ENCODE data around the gene PSMB1.
"Not testable (repeated sequence)": the region's sequence is repeated elsewhere in the genome, so short reads cannot be mapped to it uniquely, and the experiment has no call there.

Gene PSMB1

GRCh38 chr6:170512249-170512648, 40.9 kb downstream of the PSMB1 start:
- H3K9me3 ChIP-seq (ENCODE audit: control insufficient read depth, insufficient read depth, low read length) = no peaks in the 10 kb centered on the region
- H3K27ac ChIP-seq (ENCODE audit: low read depth, low read length) = no peak overlapping the region
- no peak overlapping the region for H3K4me3 ChIP-seq (ENCODE audit: low read depth, low read length)
- H3K4me1 ChIP-seq (ENCODE audit: control insufficient read depth, insufficient read depth, low read length) = no peaks in the 10 kb centered on the region
- no peaks in the 10 kb centered on the region for H3K36me3 ChIP-seq (ENCODE audit: control insufficient read depth, insufficient read depth, low read length)
- no peaks in the 10 kb centered on the region for H3K27me3 ChIP-seq (ENCODE audit: control insufficient read depth, insufficient read depth, low read length)
- no peak overlapping the region for H3K9ac ChIP-seq (ENCODE audit: low read depth, low read length)

DNA sequence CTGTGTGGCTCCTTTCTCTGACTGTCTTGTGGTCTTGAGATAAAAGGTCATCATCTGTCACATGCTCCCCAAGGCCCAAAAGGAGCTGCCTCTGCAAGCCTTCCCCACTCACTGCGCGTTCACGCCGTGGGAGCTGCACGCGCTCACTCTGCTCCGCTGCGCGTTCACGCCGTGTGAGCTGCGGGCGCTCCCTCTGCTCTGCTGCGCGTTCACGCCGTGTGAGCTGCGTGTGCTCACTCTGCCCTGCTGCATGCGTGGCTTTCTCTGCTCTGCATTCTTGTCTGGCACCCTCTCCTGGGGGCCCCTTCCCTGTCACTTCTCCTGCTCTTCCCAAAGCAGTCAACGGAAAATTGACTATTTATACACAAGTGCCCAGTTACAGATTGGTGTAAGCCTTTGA, 42.5 kb downstream of the PSMB1 start:
- H3K27ac ChIP-seq (ENCODE audit: low read depth, low read length) = no peak overlapping the region
- no peaks in the 10 kb centered on the region for H3K9me3 ChIP-seq (ENCODE audit: control insufficient read depth, insufficient read depth, low read length)
- H3K4me3 ChIP-seq (ENCODE audit: low read depth, low read length) = no peak overlapping the region
- H3K4me1 ChIP-seq (ENCODE audit: control insufficient read depth, insufficient read depth, low read length) = no peaks in the 10 kb centered on the region
- no peak overlapping the region for H3K9ac ChIP-seq (ENCODE audit: low read depth, low read length)
- no peaks in the 10 kb centered on the region for H3K36me3 ChIP-seq (ENCODE audit: control insufficient read depth, insufficient read depth, low read length)
- H3K27me3 ChIP-seq (ENCODE audit: control insufficient read depth, insufficient read depth, low read length) = no peaks in the 10 kb centered on the region

DNA sequence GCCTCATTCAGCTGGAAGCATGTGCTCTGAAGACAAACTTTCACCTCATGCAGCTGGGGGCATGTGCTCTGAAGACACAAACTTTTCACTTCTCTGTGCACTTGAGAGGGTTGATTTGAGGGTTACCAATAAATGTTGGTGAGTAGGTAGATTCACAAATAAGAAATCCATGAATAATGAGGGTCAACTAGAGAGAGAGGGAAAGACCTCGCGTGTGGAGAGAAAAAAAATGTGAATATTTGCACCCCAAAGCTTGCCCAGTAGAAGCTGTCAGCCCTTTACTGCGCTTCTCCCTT, 43.4 kb downstream of the PSMB1 start:
- Histone ChIP-seq H3K36me3 (ENCODE audit: control insufficient read depth, insufficient read depth, low read length) (no peaks in the 10 kb centered on the region), H3K9ac (ENCODE audit: low read depth, low read length) (no peak overlapping the region), H3K27me3 (ENCODE audit: control insufficient read depth, insufficient read depth, low read length) (no peaks in the 10 kb centered on the region), H3K27ac (ENCODE audit: low read depth, low read length) (no peak overlapping the region), H3K9me3 (ENCODE audit: control insufficient read depth, insufficient read depth, low read length) (no peaks in the 10 kb centered on the region), H3K4me3 (ENCODE audit: low read depth, low read length) (no peak overlapping the region), H3K4me1 (ENCODE audit: control insufficient read depth, insufficient read depth, low read length) (no peaks in the 10 kb centered on the region)

DNA sequence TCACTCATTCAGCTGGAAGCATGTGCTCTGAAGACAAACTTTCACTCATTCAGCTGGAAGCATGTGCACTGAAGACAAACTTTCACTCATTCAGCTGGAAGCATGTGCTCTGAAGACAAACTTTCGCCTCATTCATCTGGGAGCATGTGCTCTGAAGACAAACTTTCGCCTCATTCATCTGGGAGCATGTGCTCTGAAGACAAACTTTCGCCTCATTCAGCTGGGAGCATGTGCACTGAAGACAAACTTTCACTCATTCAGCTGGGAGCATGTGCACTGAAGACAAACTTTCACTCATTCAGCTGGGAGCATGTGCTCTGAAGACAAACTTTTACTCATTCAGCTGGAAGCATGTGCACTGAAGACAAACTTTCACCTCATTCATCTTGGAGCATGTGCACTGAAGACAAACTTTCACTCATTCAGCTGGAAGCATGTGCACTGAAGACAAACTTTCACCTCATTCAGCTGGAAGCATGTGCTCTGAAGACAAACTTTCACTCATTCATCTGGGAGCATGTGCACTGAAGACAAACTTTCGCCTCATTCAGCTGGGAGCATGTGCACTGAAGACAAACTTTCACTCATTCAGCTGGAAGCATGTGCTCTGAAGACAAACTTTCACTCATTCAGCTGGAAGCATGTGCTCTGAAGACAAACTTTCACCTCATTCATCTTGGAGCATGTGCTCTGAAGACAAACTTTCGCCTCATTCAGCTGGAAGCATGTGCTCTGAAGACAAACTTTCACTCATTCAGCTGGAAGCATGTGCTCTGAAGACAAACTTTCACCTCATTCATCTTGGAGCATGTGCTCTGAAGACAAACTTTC, 44.0 kb downstream of the PSMB1 start:
- H3K9me3 ChIP-seq (ENCODE audit: control insufficient read depth, insufficient read depth, low read length) = not testable (repeated sequence)

DNA sequence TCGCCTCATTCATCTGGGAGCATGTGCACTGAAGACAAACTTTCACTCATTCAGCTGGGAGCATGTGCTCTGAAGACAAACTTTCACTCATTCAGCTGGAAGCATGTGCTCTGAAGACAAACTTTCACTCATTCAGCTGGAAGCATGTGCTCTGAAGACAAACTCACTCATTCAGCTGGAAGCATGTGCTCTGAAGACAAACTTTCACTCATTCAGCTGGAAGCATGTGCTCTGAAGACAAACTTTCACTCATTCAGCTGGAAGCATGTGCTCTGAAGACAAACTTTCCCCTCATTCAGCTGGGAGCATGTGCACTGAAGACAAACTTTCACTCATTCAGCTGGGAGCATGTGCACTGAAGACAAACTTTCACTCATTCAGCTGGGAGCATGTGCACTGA, 44.8 kb downstream of the PSMB1 start:
- not testable (repeated sequence) for H3K9me3 ChIP-seq (ENCODE audit: control insufficient read depth, insufficient read depth, low read length); H3K9ac ChIP-seq (ENCODE audit: low read depth, low read length); H3K27me3 ChIP-seq (ENCODE audit: control insufficient read depth, insufficient read depth, low read length); H3K4me3 ChIP-seq (ENCODE audit: low read depth, low read length); H3K27ac ChIP-seq (ENCODE audit: low read depth, low read length); H3K4me1 ChIP-seq (ENCODE audit: control insufficient read depth, insufficient read depth, low read length); H3K36me3 ChIP-seq (ENCODE audit: control insufficient read depth, insufficient read depth, low read length)

More for the DNA sequence above, 44.0 kb downstream of the PSMB1 start:
- not testable (repeated sequence) for H3K27ac ChIP-seq (ENCODE audit: low read depth, low read length); H3K9ac ChIP-seq (ENCODE audit: low read depth, low read length); H3K4me1 ChIP-seq (ENCODE audit: control insufficient read depth, insufficient read depth, low read length); H3K4me3 ChIP-seq (ENCODE audit: low read depth, low read length); H3K36me3 ChIP-seq (ENCODE audit: control insufficient read depth, insufficient read depth, low read length); H3K27me3 ChIP-seq (ENCODE audit: control insufficient read depth, insufficient read depth, low read length)

- not testable (repeated sequence) for H3K36me3 ChIP-seq (ENCODE audit: control insufficient read depth, insufficient read depth, low read length); H3K27me3 ChIP-seq (ENCODE audit: control insufficient read depth, insufficient read depth, low read length); H3K9me3 ChIP-seq (ENCODE audit: control insufficient read depth, insufficient read depth, low read length); H3K9ac ChIP-seq (ENCODE audit: low read depth, low read length); H3K27ac ChIP-seq (ENCODE audit: low read depth, low read length); H3K4me3 ChIP-seq (ENCODE audit: low read depth, low read length); H3K4me1 ChIP-seq (ENCODE audit: control insufficient read depth, insufficient read depth, low read length)
Measured at GRCh38 chr6:170507728-170508127, 45.4 kb downstream of the PSMB1 start.

DNA sequence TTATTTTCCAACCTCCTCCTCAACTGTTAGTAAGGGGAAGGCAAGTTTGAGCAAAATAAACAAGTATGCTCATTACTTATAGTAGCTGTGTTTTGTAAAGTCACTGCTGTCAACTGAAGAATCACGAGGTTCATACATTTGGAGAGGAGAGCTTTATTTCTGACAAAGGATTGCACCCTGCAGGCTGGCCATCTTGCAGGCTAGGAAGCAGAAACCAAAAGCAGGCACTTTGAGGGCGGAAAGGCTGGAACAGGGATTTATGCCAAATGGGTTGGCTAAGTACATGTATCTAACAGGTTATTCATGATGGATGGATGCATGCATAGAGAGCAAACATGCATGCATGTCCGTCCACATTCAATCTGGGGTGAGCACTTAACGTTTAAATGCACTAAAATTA, 46.7 kb downstream of the PSMB1 start:
- Histone ChIP-seq H3K36me3 (ENCODE audit: control insufficient read depth, insufficient read depth, low read length) (no peaks in the 10 kb centered on the region), H3K27me3 (ENCODE audit: control insufficient read depth, insufficient read depth, low read length) (no peaks in the 10 kb centered on the region; the same call in 1 of the 2 replicates)

DNA sequence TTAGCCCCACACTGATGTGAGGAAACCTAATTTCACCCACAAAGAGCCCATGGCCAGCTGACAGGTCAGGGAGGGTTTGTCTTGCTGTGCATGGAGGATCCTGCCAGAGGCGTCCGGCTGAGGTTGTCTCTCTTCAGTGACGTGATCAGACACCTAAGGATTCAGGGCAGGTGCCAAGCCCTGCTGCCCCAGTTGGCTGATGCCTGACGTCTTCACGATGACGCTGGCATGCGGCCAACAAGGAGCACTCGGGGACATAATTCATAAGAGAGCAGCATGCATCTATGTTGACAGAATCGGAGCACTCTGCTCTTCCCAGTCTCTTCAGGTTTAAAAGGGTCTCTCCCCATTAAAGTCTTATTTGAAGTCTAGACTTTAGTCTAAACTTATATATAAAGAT, 47.8 kb downstream of the PSMB1 start:
- Histone ChIP-seq H3K9me3 (ENCODE audit: control insufficient read depth, insufficient read depth, low read length) (no peaks in the 10 kb centered on the region), H3K4me3 (ENCODE audit: low read depth, low read length) (no peak overlapping the region), H3K4me1 (ENCODE audit: control insufficient read depth, insufficient read depth, low read length) (no peaks in the 10 kb centered on the region)

More for the DNA sequence above, 46.7 kb downstream of the PSMB1 start:
- Histone ChIP-seq H3K4me3 (ENCODE audit: low read depth, low read length) (no peak overlapping the region), H3K27ac (ENCODE audit: low read depth, low read length) (no peak overlapping the region), H3K9me3 (ENCODE audit: control insufficient read depth, insufficient read depth, low read length) (no peaks in the 10 kb centered on the region), H3K9ac (ENCODE audit: low read depth, low read length) (no peak overlapping the region), H3K4me1 (ENCODE audit: control insufficient read depth, insufficient read depth, low read length) (no peaks in the 10 kb centered on the region)

DNA sequence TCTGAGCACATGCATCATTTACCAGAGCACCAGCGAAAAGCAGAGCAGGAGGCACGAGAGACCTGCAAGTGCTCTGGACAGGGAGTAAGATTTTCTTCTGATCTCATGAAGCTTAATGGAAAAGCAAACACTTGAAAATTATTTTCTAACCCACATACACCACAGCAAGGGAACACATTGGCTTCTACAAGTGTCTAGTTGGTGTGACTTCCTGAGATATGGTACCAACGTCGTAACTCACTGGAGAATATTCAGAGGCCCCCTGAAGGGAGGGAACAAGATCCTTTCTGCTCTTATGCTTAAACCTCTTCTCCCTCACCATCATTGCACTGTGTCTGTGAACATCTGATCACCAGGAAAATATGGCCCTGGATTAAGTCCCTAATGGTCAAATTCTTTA, 48.6 kb downstream of the PSMB1 start:
- Histone ChIP-seq H3K27me3 (ENCODE audit: control insufficient read depth, insufficient read depth, low read length) (no peaks in the 10 kb centered on the region; the same call in 1 of the 2 replicates), H3K4me3 (ENCODE audit: low read depth, low read length) (no peak overlapping the region), H3K9me3 (ENCODE audit: control insufficient read depth, insufficient read depth, low read length) (no peaks in the 10 kb centered on the region), H3K36me3 (ENCODE audit: control insufficient read depth, insufficient read depth, low read length) (no peaks in the 10 kb centered on the region), H3K4me1 (ENCODE audit: control insufficient read depth, insufficient read depth, low read length) (no peaks in the 10 kb centered on the region), H3K9ac (ENCODE audit: low read depth, low read length) (no peak overlapping the region), H3K27ac (ENCODE audit: low read depth, low read length) (no peak overlapping the region)

More for the DNA sequence above, 47.8 kb downstream of the PSMB1 start:
- H3K27me3 ChIP-seq (ENCODE audit: control insufficient read depth, insufficient read depth, low read length) = no peaks in the 10 kb centered on the region; the same call in 1 of the 2 replicates
- H3K9ac ChIP-seq (ENCODE audit: low read depth, low read length) = no peak overlapping the region
- H3K27ac ChIP-seq (ENCODE audit: low read depth, low read length) = no peak overlapping the region
- no peaks in the 10 kb centered on the region for H3K36me3 ChIP-seq (ENCODE audit: control insufficient read depth, insufficient read depth, low read length)

- no peak overlapping the region for H3K27ac ChIP-seq (ENCODE audit: low read depth, low read length)
- 0 out of 2 replicates have a peak, but pooled peaks cover 1% of the 10 kb centered on the region for H3K4me1 ChIP-seq (ENCODE audit: control insufficient read depth, insufficient read depth, low read length)
- H3K27me3 ChIP-seq (ENCODE audit: control insufficient read depth, insufficient read depth, low read length) = no peaks in the 10 kb centered on the region; the same call in 1 of the 2 replicates
- H3K9me3 ChIP-seq (ENCODE audit: control insufficient read depth, insufficient read depth, low read length) = no peaks in the 10 kb centered on the region
- H3K9ac ChIP-seq (ENCODE audit: low read depth, low read length) = no peak overlapping the region
- H3K36me3 ChIP-seq (ENCODE audit: control insufficient read depth, insufficient read depth, low read length) = no peaks in the 10 kb centered on the region
- H3K4me3 ChIP-seq (ENCODE audit: low read depth, low read length) = no peak overlapping the region
Measured at GRCh38 chr6:170503414-170503761, 49.7 kb downstream of the PSMB1 start.

GRCh38 chr6:170502733-170503413, 50.2 kb downstream of the PSMB1 start:
- not testable (repeated sequence) for H3K4me1 ChIP-seq (ENCODE audit: control insufficient read depth, insufficient read depth, low read length); H3K9me3 ChIP-seq (ENCODE audit: control insufficient read depth, insufficient read depth, low read length); H3K36me3 ChIP-seq (ENCODE audit: control insufficient read depth, insufficient read depth, low read length); H3K27ac ChIP-seq (ENCODE audit: low read depth, low read length); H3K27me3 ChIP-seq (ENCODE audit: control insufficient read depth, insufficient read depth, low read length); H3K4me3 ChIP-seq (ENCODE audit: low read depth, low read length); H3K9ac ChIP-seq (ENCODE audit: low read depth, low read length)
